Left ventricle myocardium inferior (tissue), 1 donor: ENCODE measurements around the gene KRT36. TPM values are rescaled to one million over a fixed set of nuclear protein-coding genes. Genes with fewer than 3 reads are reported as not detected.

Source experiments
- DNase-seq: peaks from one replicate; pipeline ENCODE4 v3.0.0-alpha.2; 2020
- H3K27ac ChIP-seq: fragments of 200-600 bp; replicated peaks from 2 replicates; pipeline ENCODE4 v1.8.0; 2021
- H3K27me3 ChIP-seq: fragments of 200-600 bp; 2 replicates; pipeline ENCODE4 v1.8.0; 2021; ENCODE audit warnings: low read depth
- H3K36me3 ChIP-seq: fragments of 200-600 bp; 2 replicates; pipeline ENCODE4 v1.8.0; 2021
- H3K4me1 ChIP-seq: fragments of 200-600 bp; 2 replicates; pipeline ENCODE4 v1.8.0; 2021
- H3K4me3 ChIP-seq: fragments of 200-600 bp; 2 replicates; pipeline ENCODE4 v1.8.0; 2021; ENCODE audit warnings: mild to moderate bottlenecking, moderate library complexity
- H3K9me3 ChIP-seq: fragments of 200-600 bp; replicated peaks from 2 replicates; pipeline ENCODE4 v1.8.0; 2021
- intact Hi-C: fragments of 100-400 bp; cut with micrococcal nuclease; formaldehyde crosslinking; loops from one replicate; pipeline ENCODE4 v1.11.0; 2022
- total RNA-seq: library from RNA; stranded (reverse); fragmentation: NEBNext Ultra II Directional; extraction: Animal tissue kit (Norgen Biotek cat#: 25700); gene quantifications from one replicate; pipeline ENCODE4 v1.2.1, GENCODE V29; 2021
- TF ChIP-seq, protein P1 (sequence below): fragments of 200-600 bp; IDR thresholded peaks from 2 replicates; pipeline ENCODE4 v1.8.0; 2021; ENCODE audit warnings: antibody characterized with exemption, mild to moderate bottlenecking, borderline replicate concordance
- donor health status: DM: no; HTN: yes; CAD: no; lungs with severe emphysema.

KRT36 gene
- total RNA-seq, 1 donor from 2014 or later = not detected

DNA sequence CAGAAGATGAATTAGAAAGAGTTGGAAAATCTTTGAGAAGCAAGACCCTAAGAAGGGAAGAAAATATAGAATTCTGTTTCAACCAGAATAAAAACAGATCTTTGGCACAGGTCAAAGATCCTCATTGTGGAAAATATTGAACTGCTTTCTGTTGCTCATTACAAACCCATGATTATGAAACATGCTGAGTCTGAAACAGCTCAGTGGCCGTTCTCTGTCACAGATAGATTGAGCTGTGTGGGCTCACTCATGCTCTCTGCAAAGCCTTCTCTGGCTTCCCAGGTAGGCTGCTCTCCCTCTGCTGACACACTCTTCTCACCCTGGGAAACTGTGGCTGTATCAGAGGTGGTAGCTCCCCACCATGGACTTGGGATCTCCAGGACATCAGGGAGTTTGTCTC lies 45.5 kb downstream of the KRT36 start:
- Histone ChIP-seq H3K27me3 (peaks cover 100% of the 10 kb centered on the region), H3K9me3 (peaks cover 7% of the 10 kb centered on the region), H3K4me1 (no peaks in the 10 kb centered on the region), H3K27ac (no peak overlapping the region), H3K36me3 (no peaks in the 10 kb centered on the region), H3K4me3 (no peak overlapping the region)
- intact Hi-C loops = no loop called here
- TF ChIP-seq, protein P1, sequence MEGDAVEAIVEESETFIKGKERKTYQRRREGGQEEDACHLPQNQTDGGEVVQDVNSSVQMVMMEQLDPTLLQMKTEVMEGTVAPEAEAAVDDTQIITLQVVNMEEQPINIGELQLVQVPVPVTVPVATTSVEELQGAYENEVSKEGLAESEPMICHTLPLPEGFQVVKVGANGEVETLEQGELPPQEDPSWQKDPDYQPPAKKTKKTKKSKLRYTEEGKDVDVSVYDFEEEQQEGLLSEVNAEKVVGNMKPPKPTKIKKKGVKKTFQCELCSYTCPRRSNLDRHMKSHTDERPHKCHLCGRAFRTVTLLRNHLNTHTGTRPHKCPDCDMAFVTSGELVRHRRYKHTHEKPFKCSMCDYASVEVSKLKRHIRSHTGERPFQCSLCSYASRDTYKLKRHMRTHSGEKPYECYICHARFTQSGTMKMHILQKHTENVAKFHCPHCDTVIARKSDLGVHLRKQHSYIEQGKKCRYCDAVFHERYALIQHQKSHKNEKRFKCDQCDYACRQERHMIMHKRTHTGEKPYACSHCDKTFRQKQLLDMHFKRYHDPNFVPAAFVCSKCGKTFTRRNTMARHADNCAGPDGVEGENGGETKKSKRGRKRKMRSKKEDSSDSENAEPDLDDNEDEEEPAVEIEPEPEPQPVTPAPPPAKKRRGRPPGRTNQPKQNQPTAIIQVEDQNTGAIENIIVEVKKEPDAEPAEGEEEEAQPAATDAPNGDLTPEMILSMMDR = no peak
- DNase-seq = no peak

DNA sequence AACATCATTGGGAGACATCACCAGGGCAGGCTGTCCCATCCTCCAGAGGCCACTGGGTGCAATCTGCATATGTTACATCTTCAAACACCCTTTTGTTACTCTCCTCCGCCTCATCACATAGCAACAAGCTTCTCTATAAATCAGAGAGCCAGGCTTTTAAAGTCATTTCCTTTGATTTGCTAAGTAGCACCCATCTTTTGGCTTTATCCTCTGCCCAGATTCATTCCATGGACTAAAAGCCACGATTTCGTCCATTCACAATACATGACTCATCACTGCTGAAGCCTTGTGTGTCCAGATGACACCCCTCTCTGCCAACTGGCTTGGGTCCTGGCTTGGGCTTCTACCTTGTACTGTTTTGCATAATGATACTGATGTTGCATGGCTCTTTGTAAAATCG lies 47.0 kb downstream of the KRT36 start:
- no peak overlapping the region for H3K4me3 ChIP-seq
- TF ChIP-seq, protein P1 = no peak
- no peak for DNase-seq
- peaks cover 99% of the 10 kb centered on the region for H3K27me3 ChIP-seq
- H3K36me3 ChIP-seq = no peaks in the 10 kb centered on the region
- intact Hi-C loops = no loop called here
- no peak overlapping the region for H3K27ac ChIP-seq
- no peaks in the 10 kb centered on the region for H3K4me1 ChIP-seq
- peaks cover 7% of the 10 kb centered on the region for H3K9me3 ChIP-seq

DNA sequence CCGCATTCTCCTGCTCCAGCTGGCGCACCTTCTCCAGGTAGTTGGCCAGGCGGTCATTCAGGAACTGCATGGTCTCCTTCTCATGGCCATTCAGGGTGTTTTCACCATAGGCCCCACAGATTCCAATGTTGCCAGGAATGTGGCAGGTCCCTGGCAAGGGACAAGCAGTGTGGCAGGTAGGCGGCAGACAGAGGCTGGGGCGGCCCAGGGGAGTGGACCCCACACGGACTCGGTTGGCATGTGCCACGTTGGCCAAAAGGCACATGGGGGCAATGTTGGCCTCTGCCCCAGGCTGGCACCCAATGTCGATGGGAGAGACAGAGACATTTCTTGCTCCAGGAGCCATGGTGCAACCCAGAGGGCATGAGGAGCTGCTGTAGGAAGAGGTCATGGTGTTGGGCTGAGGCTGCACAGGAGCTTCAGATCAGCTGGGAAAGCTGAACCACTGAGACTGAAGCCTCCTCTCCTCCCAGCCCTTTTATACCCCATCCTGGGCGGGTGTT lies 49.1 kb downstream of the KRT36 start, which contains the start of gene KRT38:
Gene KRT38 (minus strand): TSS at position 453 of the 503 bp plus-strand sequence. CDS start 62 bp downstream, at position 391.
- intact Hi-C loops = no loop called here
- Histone ChIP-seq H3K4me1 (no peaks in the 10 kb centered on the region), H3K9me3 (peaks cover 7% of the 10 kb centered on the region), H3K27me3 (peaks cover 98% of the 10 kb centered on the region), H3K36me3 (no peaks in the 10 kb centered on the region), H3K27ac (no peak within 1 kb of the TSS), H3K4me3 (no peak within 1 kb of the TSS)
- TF ChIP-seq, protein P1 = no peak
- DNase-seq = no peak

DNA sequence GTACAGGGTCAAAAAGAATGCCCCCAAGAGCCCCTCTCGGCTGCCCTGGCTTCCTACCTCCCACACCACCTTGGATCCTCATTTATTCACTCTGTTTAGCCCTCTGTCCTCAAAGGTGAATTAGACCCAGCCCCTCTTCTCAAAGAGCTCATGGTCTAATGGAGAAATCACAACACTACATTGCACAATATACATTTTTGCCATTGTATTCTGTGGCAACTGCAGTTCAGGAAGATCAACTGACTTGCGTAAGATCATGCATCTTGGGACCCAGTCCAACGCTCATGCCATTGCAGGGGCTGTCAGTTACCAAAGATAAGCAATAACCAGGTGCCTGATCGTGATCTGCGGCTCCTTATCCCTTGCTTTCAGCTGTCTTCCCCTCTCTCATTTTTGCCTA lies 50.3 kb downstream of the KRT36 start:
- no peaks in the 10 kb centered on the region for H3K36me3 ChIP-seq
- intact Hi-C loops = no loop called here
- DNase-seq = no peak
- TF ChIP-seq, protein P1 = no peak
- no peak overlapping the region for H3K4me3 ChIP-seq
- H3K27ac ChIP-seq = no peak overlapping the region
- peaks cover 87% of the 10 kb centered on the region for H3K27me3 ChIP-seq
- peaks cover under 1% of the 10 kb centered on the region for H3K9me3 ChIP-seq
- H3K4me1 ChIP-seq = peaks cover 6% of the 10 kb centered on the region

DNA sequence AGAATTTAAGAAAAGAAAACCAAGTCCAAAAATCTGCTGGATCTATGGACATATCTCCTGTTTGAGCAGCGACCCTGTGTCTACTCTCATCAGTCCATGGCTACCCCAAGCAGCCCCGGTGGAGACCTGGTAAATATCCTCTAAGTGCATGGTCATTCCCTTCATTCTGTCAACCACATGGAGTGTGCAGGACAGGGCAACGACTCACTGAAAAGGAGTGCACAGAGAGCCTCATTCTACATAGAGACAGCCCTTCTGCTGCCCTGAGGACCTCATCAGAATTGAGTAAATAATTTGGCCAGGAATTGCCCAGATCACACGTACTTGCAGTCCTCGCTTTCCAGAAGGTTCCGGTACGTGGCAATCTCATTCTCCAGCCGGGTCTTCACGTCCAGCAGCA lies 51.9 kb downstream of the KRT36 start:
- H3K27me3 ChIP-seq = peaks cover 80% of the 10 kb centered on the region
- TF ChIP-seq, protein P1 = no peak
- H3K4me1 ChIP-seq = peaks cover 10% of the 10 kb centered on the region
- H3K9me3 ChIP-seq = no peaks in the 10 kb centered on the region
- intact Hi-C loops = no loop called here
- no peak overlapping the region for H3K27ac ChIP-seq
- H3K36me3 ChIP-seq = no peaks in the 10 kb centered on the region
- DNase-seq = no peak
- no peak overlapping the region for H3K4me3 ChIP-seq
